NT2/D1 (cell line): ENCODE results near the gene PLEKHG4B.
"Not testable (repeated sequence)": the region's sequence is repeated elsewhere in the genome, so short reads cannot be mapped to it uniquely, and the experiment has no call there.

Experiments used
- DNase-seq: peaks from one replicate; pipeline ENCODE4 v3.0.0-alpha.2; 2011; ENCODE audit warnings: low read depth, low spot score
- H3K27me3 ChIP-seq: 2 replicates; pipeline ENCODE4 v1.6.0; 2011; ENCODE audit warnings: mild to moderate bottlenecking; ENCODE audit not compliant: insufficient read length, insufficient read depth
- H3K36me3 ChIP-seq: 2 replicates; pipeline ENCODE4 v1.6.1; 2011; ENCODE audit warnings: mild to moderate bottlenecking, low read length, mixed read lengths; ENCODE audit not compliant: insufficient read depth, insufficient read length
- H3K4me1 ChIP-seq: 2 replicates; pipeline ENCODE4 v1.5.1; 2011; ENCODE audit not compliant: insufficient read depth, insufficient read length
- H3K4me3 ChIP-seq: 2 replicates; pipeline ENCODE4 v1.5.1; 2011; ENCODE audit warnings: low read depth; ENCODE audit not compliant: insufficient read length
- H3K9ac ChIP-seq: 2 replicates; pipeline ENCODE4 v1.6.0; 2011; ENCODE audit warnings: low read depth; ENCODE audit not compliant: insufficient read length
- H3K9me3 ChIP-seq: 2 replicates; pipeline ENCODE4 v1.5.1; 2011; ENCODE audit warnings: mild to moderate bottlenecking, low read length; ENCODE audit not compliant: insufficient read depth
- SUZ12 ChIP-seq: IDR thresholded peaks from 2 replicates; pipeline ENCODE4 v1.6.1; 2011; ENCODE audit not compliant: insufficient read length, insufficient read depth; ENCODE audit errors: extremely low read depth
- YY1 ChIP-seq: IDR thresholded peaks from 2 replicates; pipeline ENCODE4 v1.6.1; 2011; ENCODE audit not compliant: insufficient read length, insufficient read depth
- ZNF274 ChIP-seq: IDR thresholded peaks from 2 replicates; pipeline ENCODE4 v1.6.1; 2011; ENCODE audit warnings: mild to moderate bottlenecking, low read depth, low read length

The PLEKHG4B gene

DNA sequence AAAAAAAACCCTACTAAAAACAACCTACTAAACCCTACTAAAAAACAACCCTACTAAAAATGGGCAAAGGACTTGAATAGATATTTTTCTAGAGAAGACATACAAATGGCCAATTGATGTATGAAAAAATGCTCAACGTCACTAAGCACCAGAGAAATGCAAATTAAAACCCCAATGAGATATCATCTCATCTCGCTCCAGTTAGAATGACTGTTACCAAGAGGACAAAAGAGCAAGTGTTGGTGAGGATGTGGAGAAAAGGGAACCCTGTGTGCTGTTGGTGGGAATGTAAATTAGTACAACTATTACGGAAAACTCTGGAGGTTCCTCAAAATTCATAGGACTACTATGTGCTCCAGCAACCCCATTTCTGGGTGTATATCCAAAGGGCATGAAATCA lies 136.9 kb downstream of the PLEKHG4B start:
- no peak overlapping the region for H3K9ac ChIP-seq
- no peak overlapping the region for H3K4me3 ChIP-seq
- H3K4me1 ChIP-seq: no peaks in the 10 kb centered on the region
- DNase-seq: no peak
- peaks cover 82% of the 10 kb centered on the region for H3K36me3 ChIP-seq
- TF ChIP-seq SUZ12: no peak
- no peak for TF ChIP-seq YY1
- TF ChIP-seq ZNF274: no peak
- H3K27me3 ChIP-seq: no peaks in the 10 kb centered on the region
- H3K9me3 ChIP-seq: no peaks in the 10 kb centered on the region

DNA sequence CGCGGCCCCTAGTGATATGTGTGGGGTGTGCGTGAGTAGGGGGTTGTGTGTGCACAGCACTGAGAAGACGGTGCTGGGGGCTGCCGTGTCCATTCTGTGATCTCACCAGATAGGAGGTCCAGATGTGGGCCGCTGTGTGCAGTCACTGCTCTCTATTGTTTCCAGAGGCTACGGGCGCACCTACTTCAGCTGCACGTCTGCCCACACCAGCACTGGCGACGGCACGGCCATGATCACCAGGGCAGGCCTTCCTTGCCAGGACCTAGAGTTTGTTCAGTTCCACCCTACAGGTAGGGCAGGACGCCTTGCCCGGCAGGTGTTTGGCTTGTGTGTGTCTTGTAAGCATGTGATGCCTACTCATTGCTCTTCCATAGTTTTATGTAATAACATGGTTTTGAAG lies 138.7 kb downstream of the PLEKHG4B start:
- Histone ChIP-seq H3K36me3 (peaks cover 76% of the 10 kb centered on the region), H3K9ac (no peak overlapping the region), H3K4me3 (no peak overlapping the region), H3K27me3 (no peaks in the 10 kb centered on the region), H3K9me3 (no peaks in the 10 kb centered on the region), H3K4me1 (no peaks in the 10 kb centered on the region)
- no peak for DNase-seq
- TF ChIP-seq ZNF274 (no peak), YY1 (no peak), SUZ12 (no peak)

DNA sequence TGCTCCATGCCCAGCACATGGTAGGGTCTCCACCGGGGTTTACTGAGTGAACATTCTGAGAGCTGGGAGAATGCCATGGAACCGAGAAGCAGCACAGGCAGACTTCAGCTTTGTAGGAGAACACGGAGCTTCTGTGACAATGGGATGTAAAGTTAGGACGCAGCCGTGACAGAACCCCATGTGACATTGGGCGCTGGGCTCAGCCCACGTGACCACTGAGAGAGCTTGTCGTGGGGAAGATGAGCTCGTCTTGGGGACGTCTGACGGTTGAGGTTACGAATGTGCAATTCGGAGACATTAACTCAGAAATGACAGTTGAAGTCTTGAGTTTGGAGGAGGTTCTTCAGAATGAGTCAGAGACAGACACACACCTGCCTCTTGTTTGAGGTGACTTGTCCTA lies 139.7 kb downstream of the PLEKHG4B start:
- Histone ChIP-seq H3K36me3 (peaks cover 74% of the 10 kb centered on the region), H3K4me3 (no peak overlapping the region), H3K9ac (no peak overlapping the region), H3K9me3 (no peaks in the 10 kb centered on the region), H3K4me1 (no peaks in the 10 kb centered on the region), H3K27me3 (no peaks in the 10 kb centered on the region)
- no peak for DNase-seq
- no peak for TF ChIP-seq YY1
- no peak for TF ChIP-seq ZNF274
- no peak for TF ChIP-seq SUZ12

DNA sequence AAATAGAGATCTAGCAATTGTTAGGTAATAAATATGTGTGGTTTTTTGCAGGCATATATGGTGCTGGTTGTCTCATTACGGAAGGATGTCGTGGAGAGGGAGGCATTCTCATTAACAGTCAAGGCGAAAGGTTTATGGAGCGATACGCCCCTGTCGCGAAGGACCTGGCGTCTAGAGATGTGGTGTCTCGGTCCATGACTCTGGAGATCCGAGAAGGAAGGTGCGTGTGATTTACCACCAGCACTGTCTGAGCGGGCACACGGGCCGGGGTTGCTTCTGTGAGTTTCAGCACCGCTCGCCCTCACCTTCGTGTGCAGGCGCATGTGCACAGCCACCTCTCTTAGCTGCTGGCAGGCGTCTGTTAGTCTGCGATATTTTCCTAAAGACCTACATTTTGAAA lies 141.5 kb downstream of the PLEKHG4B start:
- not testable (repeated sequence) for H3K4me1 ChIP-seq, H3K4me3 ChIP-seq, H3K27me3 ChIP-seq, H3K9me3 ChIP-seq, H3K9ac ChIP-seq, DNase-seq
- peaks cover 65% of the 10 kb centered on the region for H3K36me3 ChIP-seq

DNA sequence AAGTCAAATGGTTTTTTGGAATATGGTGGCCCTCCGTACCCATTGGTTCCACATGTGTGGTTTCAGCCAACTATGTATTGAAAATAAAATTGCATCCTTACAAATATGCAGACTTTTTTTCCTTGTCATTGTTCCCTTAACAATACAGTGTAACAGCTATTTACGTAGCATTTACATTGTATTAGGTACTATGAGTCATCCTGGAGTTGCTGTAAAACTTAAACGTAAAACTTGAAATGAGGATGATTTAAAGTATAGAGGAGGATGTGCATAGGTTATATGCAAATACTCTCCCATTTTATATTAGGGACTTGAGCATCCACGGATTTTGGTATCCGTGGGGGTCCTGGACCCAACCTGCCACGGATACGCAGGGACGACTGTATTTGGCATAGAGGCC lies 142.5 kb downstream of the PLEKHG4B start:
- H3K4me3 ChIP-seq: no peak overlapping the region
- DNase-seq: no peak
- H3K4me1 ChIP-seq: no peaks in the 10 kb centered on the region
- H3K36me3 ChIP-seq: peaks cover 62% of the 10 kb centered on the region
- H3K9me3 ChIP-seq: no peaks in the 10 kb centered on the region
- no peak for TF ChIP-seq ZNF274
- no peak for TF ChIP-seq YY1
- no peak for TF ChIP-seq SUZ12
- H3K27me3 ChIP-seq: no peaks in the 10 kb centered on the region
- H3K9ac ChIP-seq: no peak overlapping the region

DNA sequence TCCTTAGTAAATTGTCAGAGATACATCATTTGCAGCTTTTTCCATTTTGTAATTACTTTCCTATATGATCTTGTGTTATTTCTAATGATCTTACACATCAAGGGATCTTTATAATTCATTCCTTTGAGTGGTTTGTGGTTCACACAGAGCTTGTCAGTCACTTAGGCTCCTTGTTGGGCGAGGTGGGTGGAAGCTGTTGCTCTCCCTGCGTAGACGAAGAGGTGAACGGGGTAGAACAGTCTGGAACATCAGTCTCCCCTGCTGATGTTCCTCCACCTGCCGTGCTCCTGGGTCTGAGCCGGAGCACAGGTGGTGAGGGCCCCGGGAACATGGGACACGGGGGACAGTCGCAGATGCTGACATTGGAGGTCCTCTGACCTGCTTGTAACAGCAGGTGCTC lies 143.6 kb downstream of the PLEKHG4B start:
- not testable (repeated sequence) for H3K9me3 ChIP-seq, H3K4me3 ChIP-seq, H3K4me1 ChIP-seq, H3K27me3 ChIP-seq, DNase-seq, H3K9ac ChIP-seq
- peaks cover 63% of the 10 kb centered on the region for H3K36me3 ChIP-seq

DNA sequence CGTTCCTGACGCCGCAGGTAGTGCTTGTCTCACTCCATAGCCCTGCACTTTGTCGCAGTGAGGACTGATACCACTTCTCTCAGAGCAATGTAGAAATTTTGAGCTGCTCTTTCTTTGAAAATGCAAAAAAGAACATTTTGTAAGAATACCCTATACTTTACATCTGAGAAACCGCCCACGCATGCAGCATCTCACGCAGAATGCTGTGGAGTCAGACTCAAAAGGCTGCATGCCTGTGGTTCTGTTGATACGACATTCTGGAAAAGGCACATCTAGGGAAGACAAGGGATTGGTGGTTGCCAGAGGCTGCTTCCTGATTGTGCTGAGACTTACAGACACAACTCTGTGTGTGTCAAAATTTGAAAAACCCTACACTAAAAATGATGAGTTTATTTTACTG lies 146.0 kb downstream of the PLEKHG4B start:
- not testable (repeated sequence) for DNase-seq
- H3K36me3 ChIP-seq: peaks cover 66% of the 10 kb centered on the region

More for the DNA sequence above, 146.0 kb downstream of the PLEKHG4B start:
- not testable (repeated sequence) for H3K4me1 ChIP-seq, H3K9ac ChIP-seq, H3K4me3 ChIP-seq, H3K27me3 ChIP-seq
- H3K9me3 ChIP-seq: peaks cover 14% of the 10 kb centered on the region; the same call in 1 of the 2 replicates
